ENCODE data around the gene ARL6IP4. TPM values are rescaled to one million over a fixed set of nuclear protein-coding genes. Genes with fewer than 3 reads are reported as not detected.

The ARL6IP4 gene
- total RNA-seq, 1 experiment from 2014 or later = 347 TPM

- DNase-seq (ENCODE audit: low spot score) = no peak
- in situ Hi-C loops (cut with HindIII; ENCODE audit: low sequenced_read_pairs) = no loop called here
Measured at GRCh38 chr12:123026094-123026853, 45.8 kb downstream of the ARL6IP4 start.

GRCh38 chr12:123027726-123028445, 47.4 kb downstream of the ARL6IP4 start:
- DNase-seq (ENCODE audit: low spot score) = no peak
- in situ Hi-C loops (cut with HindIII; ENCODE audit: low sequenced_read_pairs) = no loop called here

GRCh38 chr12:123028475-123028874, 48.0 kb downstream of the ARL6IP4 start:
- in situ Hi-C loops (cut with HindIII; ENCODE audit: low sequenced_read_pairs) = no loop called here
- no peak for DNase-seq (ENCODE audit: low spot score)

- in situ Hi-C loops (cut with HindIII; ENCODE audit: low sequenced_read_pairs) = no loop called here
Measured at GRCh38 chr12:123029550-123029949, 49.1 kb downstream of the ARL6IP4 start.

GRCh38 chr12:123030686-123031085, 50.2 kb downstream of the ARL6IP4 start:
- DNase-seq (ENCODE audit: low spot score) = no peak

More at GRCh38 chr12:123029550-123029949, 49.1 kb downstream of the ARL6IP4 start:
- DNase-seq (ENCODE audit: low spot score) = no peak

GRCh38 chr12:123031171-123031845, 50.8 kb downstream of the ARL6IP4 start:
- in situ Hi-C loops (cut with HindIII; ENCODE audit: low sequenced_read_pairs) = no loop called here

More at GRCh38 chr12:123030686-123031085, 50.2 kb downstream of the ARL6IP4 start:
- in situ Hi-C loops (cut with HindIII; ENCODE audit: low sequenced_read_pairs) = no loop called here

More at GRCh38 chr12:123031171-123031845, 50.8 kb downstream of the ARL6IP4 start:
- no peak for DNase-seq (ENCODE audit: low spot score)

Other genes starting within 250 kb of the ARL6IP4 start
- not detected in 2 replicates for gene HCAR1, start 249.8 kb upstream of the ARL6IP4 start, total RNA-seq (2014; rRNA removed; shearing (Covaris generic))
- gene DENR, start 227.9 kb upstream of the ARL6IP4 start, total RNA-seq (2014; rRNA removed; shearing (Covaris generic)) = 21.9 and 23.4 TPM in 2 replicates
- 0.49 and 0.54 TPM in 2 replicates for gene CCDC62, start 206.1 kb upstream of the ARL6IP4 start, total RNA-seq (2014; rRNA removed; shearing (Covaris generic))
- 14.0 and 19.3 TPM in 2 replicates for gene HIP1R, start 145.2 kb upstream of the ARL6IP4 start, total RNA-seq (2014; rRNA removed; shearing (Covaris generic))
- 38.3 and 53.4 TPM in 2 replicates for gene VPS37B, start 84.6 kb upstream of the ARL6IP4 start, total RNA-seq (2014; rRNA removed; shearing (Covaris generic))
- gene ABCB9, start 14.2 kb upstream of the ARL6IP4 start, total RNA-seq (2014; rRNA removed; shearing (Covaris generic)) = 3.8 and 7.4 TPM in 2 replicates
- gene OGFOD2, start 5.4 kb upstream of the ARL6IP4 start, total RNA-seq (2014; rRNA removed; shearing (Covaris generic)) = 23.6 and 45.3 TPM in 2 replicates
- gene PITPNM2, start 170.4 kb downstream of the ARL6IP4 start, total RNA-seq (2014; rRNA removed; shearing (Covaris generic)) = 0.06 and 1.9 TPM in 2 replicates

Data from G401 (cell line).